ENCODE data around the gene NT5DC4. TPM values are rescaled to one million over a fixed set of nuclear protein-coding genes. Genes with fewer than 3 reads are reported as not detected.

The NT5DC4 gene
- polyA plus RNA-seq, 1 of the 3 experiments (the other 2 are of a cell fraction), result not detected

GRCh38 chr2:112760149-112760548, 39.3 kb downstream of the NT5DC4 start:
- H3K4me2 ChIP-seq, result no peak overlapping the region
- H3K4me1 ChIP-seq (ENCODE audit: control insufficient read depth in 1 of 2, insufficient read depth in 2 of 2, low read depth in 1 of 2, low read length in 1 of 2), result peaks cover 9 to 13% of the 10 kb centered on the region in 2 experiments; a peak in 3 of 4 replicates
- POLR2A ChIA-PET, result no interaction called here
- H3K9ac ChIP-seq, result no peak overlapping the region
- 94% methylated on average over 1 of the region's 1 CpG for WGBS (ENCODE audit: low lambda C conversion rate)
- DNase-seq, result no peak
- CTCF ChIA-PET, result interaction anchor here (6.9 kb wide), 1 partner anchor 11 kb away, joined by 40 read pairs; no protein-coding TSS in a partner anchor
- no peaks in the 10 kb centered on the region for H3K9me2 ChIP-seq
- H3K79me2 ChIP-seq (ENCODE audit: insufficient read depth), result peaks cover 61% of the 10 kb centered on the region
- no peak overlapping the region for H3K4me3 ChIP-seq (ENCODE audit: low read depth in 2 of 2, low read length in 1 of 2)
- peaks cover 32 to 48% of the 10 kb centered on the region in 2 experiments for H3K36me3 ChIP-seq (replicated peaks in 1 of 2; ENCODE audit: control insufficient read depth in 1 of 2, insufficient read depth in 2 of 2, low read length in 1 of 2)
- no peaks in the 10 kb centered on the region for H3K27me3 ChIP-seq (ENCODE audit: insufficient read depth)
- no peaks in the 10 kb centered on the region for H3K9me3 ChIP-seq
- H3F3A ChIP-seq (replicated peaks; ENCODE audit: insufficient read depth), result peaks cover 1% of the 10 kb centered on the region
- no peaks in the 10 kb centered on the region for H4K20me1 ChIP-seq (ENCODE audit: insufficient read depth)
- TF ChIP-seq USF1 (IDR thresholded peaks at IDR 0.05; ENCODE audit: borderline replicate concordance, low read depth), result no peak
- TF ChIP-seq NRF1 (IDR thresholded peaks at IDR 0.05; ENCODE audit: low read depth, low read length), result no peak
- TF ChIP-seq SIN3A (IDR thresholded peaks at IDR 0.05; ENCODE audit: borderline replicate concordance, low read depth, low read length), result no peak
- no peak overlapping the region for H3K27ac ChIP-seq (ENCODE audit: low read depth in 2 of 2, low read length in 1 of 2)
- H2AFZ ChIP-seq (ENCODE audit: low read depth), result no peak overlapping the region

DNA sequence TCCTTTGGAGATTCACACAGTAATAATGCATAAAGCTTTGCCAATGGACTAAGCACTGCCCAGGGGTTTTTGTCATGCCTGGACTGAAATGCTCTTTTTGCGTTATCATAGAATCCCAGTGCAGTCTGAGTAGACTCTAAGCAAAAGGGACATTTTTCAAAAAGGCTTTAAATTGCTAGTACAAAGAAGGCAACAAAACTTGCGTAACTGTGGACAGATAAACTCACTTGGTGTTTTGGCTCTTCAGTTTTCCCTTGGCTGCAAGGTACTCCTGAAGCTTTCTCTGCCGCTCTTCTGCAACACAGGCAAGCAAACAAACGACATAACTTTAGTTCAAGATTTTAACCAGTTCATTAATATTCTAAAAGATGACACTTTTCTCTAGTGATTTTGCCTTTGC, 41.5 kb downstream of the NT5DC4 start:
- Histone ChIP-seq H3K9me3 (no peaks in the 10 kb centered on the region), H3K9me2 (no peaks in the 10 kb centered on the region), H2AFZ (ENCODE audit: low read depth) (peak overlapping the region; percentile 64; the same call in 1 of the 2 replicates), H3F3A (replicated peaks; ENCODE audit: insufficient read depth) (peaks cover 3% of the 10 kb centered on the region), H3K27me3 (ENCODE audit: insufficient read depth) (no peaks in the 10 kb centered on the region), H3K36me3 (replicated peaks in 1 of 2; ENCODE audit: control insufficient read depth in 1 of 2, insufficient read depth in 2 of 2, low read length in 1 of 2) (peaks cover 14 to 30% of the 10 kb centered on the region in 2 experiments), H3K79me2 (ENCODE audit: insufficient read depth) (peaks cover 53% of the 10 kb centered on the region), H3K4me2 (no peak overlapping the region), H3K27ac (ENCODE audit: low read depth in 2 of 2, low read length in 1 of 2) (no peak overlapping the region), H3K4me3 (ENCODE audit: low read depth in 2 of 2, low read length in 1 of 2) (no peak overlapping the region; a peak in 1 of 4 replicates), H3K4me1 (ENCODE audit: control insufficient read depth in 1 of 2, insufficient read depth in 2 of 2, low read depth in 1 of 2, low read length in 1 of 2) (peaks cover 11 to 15% of the 10 kb centered on the region in 2 experiments; a peak in 3 of 4 replicates), H4K20me1 (ENCODE audit: insufficient read depth) (no peaks in the 10 kb centered on the region), H3K9ac (no peak overlapping the region)
- no peak for DNase-seq
- POLR2A ChIA-PET, result no interaction called here
- TF ChIP-seq GABPA (IDR thresholded peaks at IDR 0.05; ENCODE audit: low read depth), result no peak
- TF ChIP-seq GATA2 (CRISPR knock-in tag; IDR thresholded peaks at IDR 0.05), result no peak
- TF ChIP-seq FOXJ3 (CRISPR knock-in tag; IDR thresholded peaks at IDR 0.05), result no peak
- no peak for TF ChIP-seq JUND (IDR thresholded peaks at IDR 0.05)
- TF ChIP-seq USF1 (IDR thresholded peaks at IDR 0.05; ENCODE audit: borderline replicate concordance, low read depth), result no peak
- TF ChIP-seq MXI1 (IDR thresholded peaks at IDR 0.05; ENCODE audit: low read depth, low read length), result no peak
- TF ChIP-seq NRF1 (IDR thresholded peaks at IDR 0.05; ENCODE audit: low read depth, low read length), result no peak
- no peak for TF ChIP-seq MEF2A (IDR thresholded peaks at IDR 0.05; ENCODE audit: borderline replicate concordance, low read depth)
- TF ChIP-seq, protein P1, sequence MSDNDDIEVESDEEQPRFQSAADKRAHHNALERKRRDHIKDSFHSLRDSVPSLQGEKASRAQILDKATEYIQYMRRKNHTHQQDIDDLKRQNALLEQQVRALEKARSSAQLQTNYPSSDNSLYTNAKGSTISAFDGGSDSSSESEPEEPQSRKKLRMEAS (IDR thresholded peaks at IDR 0.05; ENCODE audit: low read depth), result no peak
- no peak for TF ChIP-seq SMC3 (IDR thresholded peaks at IDR 0.05; ENCODE audit: low read depth, low read length)
- TF ChIP-seq RAD21 (IDR thresholded peaks at IDR 0.05; ENCODE audit: low read length), result no peak
- TF ChIP-seq TCF12 (IDR thresholded peaks at IDR 0.05), result no peak
- TF ChIP-seq, protein P2, sequence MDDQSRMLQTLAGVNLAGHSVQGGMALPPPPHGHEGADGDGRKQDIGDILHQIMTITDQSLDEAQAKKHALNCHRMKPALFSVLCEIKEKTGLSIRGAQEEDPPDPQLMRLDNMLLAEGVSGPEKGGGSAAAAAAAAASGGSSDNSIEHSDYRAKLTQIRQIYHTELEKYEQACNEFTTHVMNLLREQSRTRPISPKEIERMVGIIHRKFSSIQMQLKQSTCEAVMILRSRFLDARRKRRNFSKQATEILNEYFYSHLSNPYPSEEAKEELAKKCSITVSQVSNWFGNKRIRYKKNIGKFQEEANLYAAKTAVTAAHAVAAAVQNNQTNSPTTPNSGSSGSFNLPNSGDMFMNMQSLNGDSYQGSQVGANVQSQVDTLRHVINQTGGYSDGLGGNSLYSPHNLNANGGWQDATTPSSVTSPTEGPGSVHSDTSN (IDR thresholded peaks at IDR 0.05), result no peak
- TF ChIP-seq YY1 (IDR thresholded peaks at IDR 0.05; ENCODE audit: low read depth), result no peak
- TF ChIP-seq TAF1 (IDR thresholded peaks at IDR 0.05; ENCODE audit: borderline replicate concordance, low read depth, low read length), result no peak
- TF ChIP-seq FOXM1 (IDR thresholded peaks at IDR 0.05; ENCODE audit: low read depth), result no peak
- TF ChIP-seq RFX5 (IDR thresholded peaks at IDR 0.05; ENCODE audit: low read length), result no peak
- 95% methylated on average over 4 of the region's 4 CpGs for WGBS (ENCODE audit: low lambda C conversion rate)
- CTCF ChIA-PET, result interaction anchor here (0.8 to 6.9 kb wide), 4 partner anchors 13 to 179 kb away, joined by 3 to 40 read pairs (median 6); partner anchors contain the start of gene SLC20A1
